HG03571 (cell line): ENCODE results near the gene SNRNP200.
"Not testable (repeated sequence)": the region's sequence is repeated elsewhere in the genome, so short reads cannot be mapped to it uniquely, and the experiment has no call there.

Experiments
- ATAC-seq: cut with Tn5 transposase; IDR thresholded peaks from one replicate; pipeline ENCODE4 v1.9.1; 2021; ENCODE audit not compliant: unreplicated experiment

SNRNP200 gene

GRCh38 chr2:96276787-96277499 lies 28.4 kb downstream of the SNRNP200 start:
- ATAC-seq = no peak

DNA sequence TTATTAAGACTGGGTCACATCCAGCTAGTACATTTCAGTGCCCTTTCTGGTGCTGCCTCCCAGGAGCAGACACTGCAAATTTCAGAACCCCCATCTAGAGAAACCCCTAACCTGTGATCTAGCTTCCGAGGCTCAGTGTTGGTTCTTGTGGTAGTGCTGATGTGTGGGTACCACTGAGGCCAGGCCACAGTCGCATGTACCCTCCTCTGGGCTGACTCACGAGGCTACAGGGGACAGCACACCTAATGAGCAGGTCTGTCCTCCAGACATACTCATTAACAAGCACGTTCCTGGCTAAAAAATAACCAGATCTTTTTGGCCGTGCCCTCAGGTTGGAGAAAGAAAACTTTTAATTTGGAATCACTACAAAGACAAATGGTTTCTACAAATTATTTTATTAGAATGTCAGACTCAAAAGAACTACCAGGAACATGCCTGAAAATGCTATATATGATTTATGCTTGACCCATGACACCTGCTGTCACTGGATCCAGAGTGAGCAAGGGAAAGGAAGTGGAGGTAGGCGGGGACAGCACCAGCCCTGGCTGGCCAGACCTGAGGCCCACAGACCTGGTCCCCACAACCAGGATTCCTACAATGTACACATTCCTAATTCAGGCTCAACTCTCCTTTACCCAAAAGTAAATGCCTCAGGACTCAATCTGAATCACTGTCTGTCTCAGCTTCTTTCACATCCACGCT lies 30.8 kb downstream of the SNRNP200 start:
- no peak for ATAC-seq

DNA sequence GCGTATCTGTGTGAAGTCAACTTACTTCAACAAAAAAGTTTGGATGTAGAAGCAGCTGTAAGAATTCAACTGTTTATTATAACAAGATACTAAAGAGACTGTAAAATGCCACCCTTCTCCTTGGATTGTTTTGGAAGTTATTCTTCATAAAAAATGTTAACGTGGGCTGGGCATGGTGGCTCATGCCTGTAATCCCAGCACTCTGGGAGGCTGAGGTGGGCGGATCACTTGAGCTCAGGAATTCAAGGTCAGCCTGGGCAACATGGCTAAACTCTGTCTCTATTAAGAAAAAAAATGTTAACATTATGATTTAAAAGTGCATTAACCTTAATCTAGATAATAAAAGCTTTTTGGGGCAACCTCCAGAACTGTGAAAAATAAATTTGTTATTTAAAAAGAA lies 31.6 kb downstream of the SNRNP200 start:
- no peak for ATAC-seq

DNA sequence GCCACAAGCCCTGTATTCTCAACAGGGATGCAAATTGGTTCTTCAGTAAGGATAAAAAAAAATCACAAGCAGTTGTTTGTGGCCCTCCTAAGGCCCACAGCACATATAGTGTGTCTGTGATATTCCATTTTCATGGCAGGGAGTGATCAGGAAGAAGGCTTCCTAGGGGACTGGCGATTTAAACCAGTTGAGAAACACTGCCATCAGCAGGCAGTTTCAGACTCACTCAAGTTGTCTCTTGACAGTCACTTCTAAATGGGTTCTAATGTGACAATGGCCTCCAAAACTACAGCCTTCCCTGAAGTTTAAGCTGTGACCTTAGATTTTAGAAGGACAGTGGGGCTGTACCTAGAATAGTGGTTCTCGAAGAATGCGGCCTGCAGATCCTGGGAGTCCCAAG lies 33.4 kb downstream of the SNRNP200 start:
- ATAC-seq = no peak

DNA sequence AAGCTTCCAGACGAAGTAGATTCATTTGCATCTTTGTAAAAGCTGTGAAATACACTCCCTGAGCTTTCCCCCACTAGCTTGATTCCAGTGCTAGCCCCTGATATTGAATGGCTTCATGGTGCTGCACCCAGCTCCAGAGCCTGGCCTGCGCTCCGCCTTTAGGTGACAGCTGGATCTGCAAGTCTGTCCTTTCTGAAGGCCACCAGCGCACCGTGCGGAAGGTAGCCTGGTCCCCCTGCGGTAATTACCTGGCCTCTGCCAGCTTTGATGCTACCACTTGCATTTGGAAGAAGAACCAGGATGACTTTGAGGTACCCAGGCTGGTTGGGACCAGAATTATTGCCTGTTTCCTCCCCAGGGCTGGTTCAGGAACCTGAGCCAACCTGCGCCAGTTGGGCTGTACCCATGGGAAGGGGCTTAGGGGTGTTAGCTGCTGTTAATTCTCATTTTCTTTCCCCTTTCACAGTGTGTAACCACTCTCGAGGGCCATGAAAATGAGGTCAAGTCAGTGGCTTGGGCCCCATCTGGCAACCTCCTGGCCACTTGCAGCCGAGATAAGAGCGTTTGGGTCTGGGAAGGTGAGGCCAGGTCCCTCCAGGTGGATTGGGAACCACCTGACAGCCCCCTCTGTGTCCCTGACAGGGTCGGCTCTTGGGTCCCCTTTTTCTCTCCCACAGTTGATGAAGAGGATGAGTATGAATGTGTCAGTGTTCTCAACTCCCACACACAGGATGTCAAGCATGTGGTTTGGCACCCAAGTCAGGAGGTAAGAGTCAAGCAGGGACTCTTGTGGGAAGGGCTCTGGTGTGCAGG lies 38.0 kb downstream of the SNRNP200 start:
- no peak for ATAC-seq

GRCh38 chr2:96265840-96266679 lies 39.3 kb downstream of the SNRNP200 start, which contains the start of the genes CIAO1 and TMEM127:
CIAO1 (plus strand) TSS chr2:96266225; CDS start chr2:96266351, 126 bp downstream.
TMEM127 (minus strand) TSS chr2:96265997; CDS start chr2:96265381, 616 bp downstream.
- peak; percentile 89 for ATAC-seq

GRCh38 chr2:96265349-96265839 lies 40.0 kb downstream of the SNRNP200 start:
- peak; percentile 5 for ATAC-seq

DNA sequence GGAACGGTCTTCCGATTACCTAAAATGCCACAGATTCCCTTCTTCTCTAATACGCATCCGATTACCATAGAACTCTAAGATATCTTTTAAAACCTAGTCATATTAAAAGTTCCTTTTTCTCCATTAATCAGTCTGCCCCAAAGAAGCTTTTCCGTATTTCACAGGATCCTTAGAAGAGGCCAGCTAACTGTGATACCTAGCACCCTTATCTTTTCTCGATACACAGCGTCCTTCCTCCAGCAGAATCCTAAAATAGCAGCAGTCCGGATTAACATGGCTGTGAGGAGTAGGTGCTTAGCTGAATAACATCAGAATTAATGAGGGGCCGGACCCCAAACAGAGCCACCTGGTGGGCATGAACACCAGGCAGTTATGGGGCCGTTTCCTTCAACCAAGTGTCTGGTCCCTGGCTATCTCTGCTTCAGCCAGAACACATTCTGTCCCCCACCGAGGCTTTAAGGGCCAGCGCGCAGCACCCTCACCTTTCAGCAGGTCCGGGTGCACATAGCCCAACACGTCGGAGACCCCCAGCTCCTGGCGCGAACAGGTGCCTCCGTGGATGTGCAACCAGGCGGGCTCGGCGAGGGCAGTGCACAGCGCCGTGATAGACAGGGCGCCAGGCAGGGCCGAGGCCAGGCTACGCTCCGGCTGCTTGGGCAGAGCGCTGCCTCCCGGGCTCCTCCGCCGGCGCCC lies 40.5 kb downstream of the SNRNP200 start:
- ATAC-seq = no peak

- ATAC-seq = no peak
These were observed 41.3 kb downstream of the SNRNP200 start for GRCh38 chr2:96264086-96264485.

DNA sequence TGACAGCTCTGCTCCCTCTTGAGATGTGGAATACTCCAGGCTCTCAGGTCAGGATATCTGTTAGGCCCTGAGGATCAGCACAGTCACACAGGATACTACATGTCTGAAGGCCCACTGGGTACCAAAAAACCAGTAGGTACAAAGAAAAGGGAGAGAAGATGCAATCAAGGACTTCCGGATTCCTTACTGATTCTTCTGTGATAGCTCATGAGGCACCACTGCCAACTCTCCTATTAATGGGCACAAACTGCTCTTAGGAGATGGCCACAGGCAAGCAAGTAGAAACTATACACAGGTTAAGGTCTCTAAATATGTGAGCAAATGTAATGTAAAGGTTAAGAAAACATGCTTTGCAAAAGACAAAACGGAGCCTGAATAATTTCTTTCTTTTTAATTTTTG lies 43.0 kb downstream of the SNRNP200 start:
- no peak for ATAC-seq

GRCh38 chr2:96261328-96262003 lies 43.9 kb downstream of the SNRNP200 start:
- no peak for ATAC-seq

GRCh38 chr2:96260387-96261260 lies 44.7 kb downstream of the SNRNP200 start:
- no peak for ATAC-seq

DNA sequence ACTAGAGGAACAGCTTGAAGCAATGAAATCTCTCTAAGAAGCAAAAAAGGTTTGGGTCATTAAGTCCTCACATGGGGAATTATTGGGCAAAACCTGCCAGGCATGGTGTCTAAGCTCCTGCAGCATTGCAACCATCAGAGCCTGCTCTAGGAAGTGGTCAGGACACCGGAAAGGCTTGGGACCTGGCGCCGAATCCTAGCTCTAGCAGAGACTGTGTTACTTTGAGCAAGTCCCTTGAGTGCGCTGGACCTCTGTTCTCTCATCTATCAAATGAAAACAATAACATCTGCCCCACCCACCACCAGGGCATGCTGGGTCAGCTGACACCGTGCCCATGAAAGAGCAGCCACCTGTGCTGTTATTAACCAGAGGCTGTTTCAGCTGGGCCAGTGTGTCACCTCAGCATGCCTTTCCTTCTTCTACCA lies 45.8 kb downstream of the SNRNP200 start:
- ATAC-seq = no peak

- no peak for ATAC-seq
These were observed 47.0 kb downstream of the SNRNP200 start for GRCh38 chr2:96258166-96259022.

DNA sequence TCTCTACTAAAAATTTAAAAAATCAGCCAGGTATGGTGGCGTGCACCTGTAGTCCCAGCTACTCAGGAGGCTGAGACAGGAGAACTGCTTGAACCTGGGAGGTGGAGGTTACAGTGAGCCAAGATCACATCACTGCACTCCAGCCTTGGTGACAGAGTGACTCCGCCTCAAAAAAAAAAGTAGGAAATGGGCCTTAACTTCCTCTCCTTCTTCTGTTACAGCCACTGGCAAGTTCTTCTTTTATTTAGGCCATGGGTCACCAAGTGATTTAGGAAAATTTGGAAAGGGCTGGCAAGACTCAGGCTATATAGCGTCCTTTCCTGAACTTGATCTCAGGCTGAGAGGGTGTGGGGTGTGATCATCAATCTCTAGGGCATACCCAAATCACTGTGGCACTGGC lies 47.6 kb downstream of the SNRNP200 start:
- ATAC-seq = not testable (repeated sequence)

DNA sequence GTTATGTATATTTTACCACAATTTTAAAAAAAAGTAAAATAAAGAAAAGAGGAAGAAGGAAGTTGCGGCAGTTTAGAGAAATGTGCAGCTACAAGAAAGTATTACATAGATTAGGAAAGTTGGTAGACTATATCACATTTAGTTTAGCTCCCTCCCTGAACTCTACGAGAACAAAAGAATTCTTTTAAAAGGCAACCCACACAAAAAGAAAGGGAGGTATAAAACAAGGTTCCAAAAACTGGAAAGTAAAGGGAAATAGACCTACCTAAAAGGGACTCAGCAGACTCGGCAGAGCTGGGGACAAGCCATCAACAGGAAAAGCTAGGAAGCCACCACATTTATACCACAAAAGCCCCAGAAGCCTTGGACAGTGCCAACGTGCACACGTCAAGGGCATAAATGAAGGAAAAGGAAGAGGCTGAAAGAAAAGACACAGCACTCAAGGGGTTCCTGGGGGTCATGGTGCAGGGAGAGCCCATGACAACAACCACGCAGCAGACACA lies 48.7 kb downstream of the SNRNP200 start:
- no peak for ATAC-seq

DNA sequence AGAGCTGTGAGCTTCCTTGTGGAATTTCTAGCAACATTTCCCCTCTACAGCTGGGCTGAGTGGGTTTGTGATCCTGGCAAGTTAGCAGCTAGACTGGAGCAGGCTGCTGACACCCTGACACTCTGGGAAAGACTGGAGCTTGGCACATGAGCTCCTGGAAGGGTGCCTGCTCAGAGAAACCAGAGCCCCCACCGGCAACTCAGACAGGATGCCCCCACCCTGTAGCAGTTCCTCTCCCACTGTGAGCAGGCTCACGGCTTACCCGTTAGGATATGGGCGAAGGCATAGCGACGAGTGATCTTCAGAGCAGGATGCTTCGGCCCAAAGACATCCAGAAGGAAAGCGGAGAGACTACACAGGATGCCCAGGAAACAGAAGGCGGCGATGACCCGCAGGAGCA lies 50.8 kb downstream of the SNRNP200 start:
- no peak for ATAC-seq
